NCI-H1694 treated with DMSO at 0.1 percent for 48 hours (cell line): ENCODE results near the gene SPA17.
A peak's percentile ranks its signal among the peaks of the same experiment; 100 is the strongest.

Experiments
- DNase-seq: peaks from one replicate; lab custom pipeline; 2025; lab: John Stamatoyannopoulos, UW

The SPA17 gene

GRCh38 chr11:124673333-124674167 lies at the start of gene SPA17, which contains the start of gene SIAE:
TSS of gene SPA17 (plus strand) at chr11:124673904. CDS start at chr11:124675265, 1,361 bp downstream.
TSS of gene SIAE (minus strand) at chr11:124673739. CDS start at chr11:124673708, 31 bp downstream.
- peak; percentile 26 for DNase-seq

- DNase-seq, result no peak
Measured at GRCh38 chr11:124625504-124626168, 48.1 kb upstream of the SPA17 start.

GRCh38 chr11:124627546-124627945 lies 46.2 kb upstream of the SPA17 start:
- DNase-seq, result no peak

- no peak for DNase-seq
Measured at GRCh38 chr11:124629961-124630360, 43.7 kb upstream of the SPA17 start.

GRCh38 chr11:124633355-124633754 lies 40.3 kb upstream of the SPA17 start:
- no peak for DNase-seq

GRCh38 chr11:124635932-124636331 lies 37.8 kb upstream of the SPA17 start:
- DNase-seq, result no peak

GRCh38 chr11:124638500-124638899 lies 35.2 kb upstream of the SPA17 start:
- DNase-seq, result no peak

- no peak for DNase-seq
Measured at GRCh38 chr11:124639186-124639585, 34.5 kb upstream of the SPA17 start.

- DNase-seq, result no peak
Measured at GRCh38 chr11:124640666-124641065, 33.0 kb upstream of the SPA17 start.

- DNase-seq, result no peak
Measured at GRCh38 chr11:124642628-124643027, 31.1 kb upstream of the SPA17 start.

GRCh38 chr11:124643042-124643604 lies 30.6 kb upstream of the SPA17 start:
- no peak for DNase-seq

GRCh38 chr11:124643605-124644425 lies 29.9 kb upstream of the SPA17 start:
- DNase-seq, result no peak

GRCh38 chr11:124644426-124645280 lies 29.1 kb upstream of the SPA17 start:
- DNase-seq, result peak; percentile 25

GRCh38 chr11:124646148-124646547 lies 27.6 kb upstream of the SPA17 start:
- DNase-seq, result no peak

- no peak for DNase-seq
Measured at GRCh38 chr11:124648610-124649009, 25.1 kb upstream of the SPA17 start.

- no peak for DNase-seq
Measured at GRCh38 chr11:124656774-124657630, 16.7 kb upstream of the SPA17 start.

GRCh38 chr11:124657904-124658303 lies 15.8 kb upstream of the SPA17 start:
- DNase-seq, result no peak

GRCh38 chr11:124658501-124658900 lies 15.2 kb upstream of the SPA17 start:
- no peak for DNase-seq

GRCh38 chr11:124658986-124659385 lies 14.7 kb upstream of the SPA17 start:
- no peak for DNase-seq

- no peak for DNase-seq
Measured at GRCh38 chr11:124661553-124661952, 12.2 kb upstream of the SPA17 start.
